SK-N-SH (cell line): ENCODE results near the gene TMEM184B. TPM values are rescaled to one million over a fixed set of nuclear protein-coding genes. Genes with fewer than 3 reads are reported as not detected.

Experiments used
- CTCF ChIA-PET: fragments of 300-600, 350-600 bp; formaldehyde crosslinking; extraction: SDS; loops from one replicate; lab custom pipeline; 2021; lab: Yijun Ruan, JAX
- POLR2A ChIA-PET: fragments of 350-600 bp; sonication (Branson Sonifier 250); formaldehyde crosslinking; extraction: SDS; loops from one replicate; lab custom pipeline; 2020; ENCODE audit warnings: antibody characterized with exemption, inconsistent platforms; lab: Yijun Ruan, JAX
- DNase-seq: peaks from one replicate; pipeline ENCODE4 v3.0.0; 2012
- H2AFZ ChIP-seq: fragments of 200-600 bp; sonication (generic); 2 replicates; pipeline ENCODE4 v1.8.1; 2016; ENCODE audit warnings: antibody characterized with exemption, mild to moderate bottlenecking, low read depth
- H3F3A ChIP-seq: fragments of 200-600 bp; sonication (generic); replicated peaks from 2 replicates; pipeline ENCODE3; 2016; ENCODE audit warnings: antibody characterized with exemption, mild to moderate bottlenecking; ENCODE audit not compliant: insufficient read depth
- H3K27ac ChIP-seq, 2 experiments: fragments of 200-500 bp in 1 of 2; fragments of 200-600 bp in 1 of 2; sonication (Bioruptor generic) in 1 of 2; sonication (generic), shearing (Covaris generic) in 1 of 2; 2 replicates each; pipeline versions ENCODE4 v1.5.1 to v1.6.1; 2014 to 2016; ENCODE audit warnings: low read depth in 2 of 2, inconsistent platforms in 1 of 2, low read length in 1 of 2, mild to moderate bottlenecking in 1 of 2, mixed read lengths in 1 of 2
- H3K27me3 ChIP-seq: fragments of 200-600 bp; sonication (generic), shearing (Covaris generic); 2 replicates; pipeline ENCODE4 v1.6.1; 2016; ENCODE audit warnings: mixed run types; ENCODE audit not compliant: insufficient read depth
- H3K36me3 ChIP-seq, 2 experiments: fragments of 200-500 bp in 1 of 2; fragments of 200-600 bp in 1 of 2; sonication (Bioruptor generic) in 1 of 2; sonication (generic) in 1 of 2; replicated peaks in 1 of 2; 2 replicates each; pipeline versions ENCODE3 to v1.5.1; 2014 to 2016; ENCODE audit warnings: low read length in 1 of 2, mild to moderate bottlenecking in 1 of 2; ENCODE audit not compliant: insufficient read depth in 2 of 2, control insufficient read depth in 1 of 2
- H3K4me1 ChIP-seq, 2 experiments: fragments of 200-500 bp in 1 of 2; fragments of 200-600 bp in 1 of 2; sonication (Bioruptor generic) in 1 of 2; sonication (generic), shearing (Covaris generic) in 1 of 2; 2 replicates each; pipeline versions ENCODE4 v1.5.1 to v1.6.1; 2014 to 2016; ENCODE audit warnings: low read depth in 1 of 2, low read length in 1 of 2, mixed run types in 1 of 2; ENCODE audit not compliant: insufficient read depth in 2 of 2, control insufficient read depth in 1 of 2
- H3K4me2 ChIP-seq: fragments of 200-600 bp; sonication (generic), shearing (Covaris generic); 2 replicates; pipeline ENCODE4 v1.6.1; 2017; ENCODE audit warnings: mixed run types
- H3K4me3 ChIP-seq, 2 experiments: fragments of 200-500 bp in 1 of 2; fragments of 200-600 bp in 1 of 2; sonication (Bioruptor generic) in 1 of 2; sonication (generic), shearing (Covaris generic) in 1 of 2; 2 replicates each; pipeline versions ENCODE4 v1.5.1 to v1.8.1; 2014 to 2016; ENCODE audit warnings: low read depth in 2 of 2, inconsistent platforms in 1 of 2, low read length in 1 of 2, mild to moderate bottlenecking in 1 of 2, mixed read lengths in 1 of 2, moderate library complexity in 1 of 2
- H3K79me2 ChIP-seq: fragments of 200-600 bp; sonication (generic); 2 replicates; pipeline ENCODE4 v1.8.1; 2017; ENCODE audit warnings: mild to moderate bottlenecking; ENCODE audit not compliant: insufficient read depth
- H3K9ac ChIP-seq: fragments of 200-600 bp; sonication (generic); 2 replicates; pipeline ENCODE4 v1.6.1; 2017; ENCODE audit warnings: mixed run types
- H3K9me2 ChIP-seq: fragments of 200-600 bp; sonication (generic); 2 replicates; pipeline ENCODE4 v1.6.1; 2017; ENCODE audit warnings: mixed run types
- H3K9me3 ChIP-seq: fragments of 200-600 bp; sonication (generic); 2 replicates; pipeline ENCODE4 v1.6.1; 2017; ENCODE audit warnings: mixed run types, mild to moderate bottlenecking, moderate library complexity
- H4K20me1 ChIP-seq: fragments of 200-600 bp; sonication (generic); 2 replicates; pipeline ENCODE4 v1.6.1; 2017; ENCODE audit warnings: mild to moderate bottlenecking, mixed run types; ENCODE audit not compliant: insufficient read depth
- ELF1 ChIP-seq: IDR thresholded peaks from 2 replicates; pipeline ENCODE4 v1.4.0; 2012
- EZH2phosphoT487 ChIP-seq: fragments of 200-600 bp; sonication (generic); IDR thresholded peaks from 2 replicates; pipeline ENCODE4 v1.6.1; 2017; ENCODE audit warnings: low read depth, mixed run types, mild to moderate bottlenecking, antibody characterized with exemption, moderate library complexity, borderline replicate concordance
- IRF3 ChIP-seq: fragments of 150-350 bp; IDR thresholded peaks from 2 replicates; pipeline ENCODE4 v1.6.1; 2016; ENCODE audit warnings: mild to moderate bottlenecking, low read depth, low read length
- MEF2A ChIP-seq: IDR thresholded peaks from 2 replicates; pipeline ENCODE4 v1.4.0; 2012; ENCODE audit warnings: low read depth, borderline replicate concordance
- NFIC ChIP-seq: IDR thresholded peaks from 2 replicates; pipeline ENCODE4 v1.4.0; 2012; ENCODE audit warnings: borderline replicate concordance
- POLR2AphosphoS5 ChIP-seq: IDR thresholded peaks from 2 replicates; pipeline ENCODE4 v1.6.1; 2012; ENCODE audit warnings: low read depth, low read length
- RXRA ChIP-seq: IDR thresholded peaks from 2 replicates; pipeline ENCODE4 v1.4.0; 2012; ENCODE audit warnings: low read depth, mild to moderate bottlenecking, borderline replicate concordance
- TAF1 ChIP-seq: IDR thresholded peaks from 2 replicates; pipeline ENCODE4 v1.6.1; 2012; ENCODE audit warnings: low read depth, mild to moderate bottlenecking, low read length, moderate library complexity, borderline replicate concordance
- TCF12 ChIP-seq: IDR thresholded peaks from 2 replicates; pipeline ENCODE4 v1.4.0; 2012
- TEAD4 ChIP-seq: IDR thresholded peaks from 2 replicates; pipeline ENCODE4 v1.4.0; 2012; ENCODE audit warnings: mild to moderate bottlenecking, borderline replicate concordance; ENCODE audit not compliant: insufficient read depth
- WGBS: methylation state at CpG from one replicate; pipeline ENCODE4 v1.1.6; 2017; ENCODE audit warnings: low lambda C conversion rate; 5-methylcytosine and 5-hydroxymethylcytosine counted together
- polyA plus RNA-seq, 3 experiments: library from polyadenylated mRNA; depleted of rRNA; stranded (reverse); fragments of >200 nt; gene quantifications; 2 replicates each; pipeline ENCODE4 v1.2.3, GENCODE V29; 2012
- TF ChIP-seq, protein P1 (sequence below): IDR thresholded peaks from 2 replicates; pipeline ENCODE4 v1.4.0; 2012; ENCODE audit warnings: low read depth, borderline replicate concordance
- TF ChIP-seq, protein P2 (sequence below): IDR thresholded peaks from 2 replicates; pipeline ENCODE4 v1.4.0; 2012; ENCODE audit warnings: low read depth

TMEM184B gene
- polyA plus RNA-seq, 1 of the 3 experiments (the other 2 are of a cell fraction) = 25.3 TPM

DNA sequence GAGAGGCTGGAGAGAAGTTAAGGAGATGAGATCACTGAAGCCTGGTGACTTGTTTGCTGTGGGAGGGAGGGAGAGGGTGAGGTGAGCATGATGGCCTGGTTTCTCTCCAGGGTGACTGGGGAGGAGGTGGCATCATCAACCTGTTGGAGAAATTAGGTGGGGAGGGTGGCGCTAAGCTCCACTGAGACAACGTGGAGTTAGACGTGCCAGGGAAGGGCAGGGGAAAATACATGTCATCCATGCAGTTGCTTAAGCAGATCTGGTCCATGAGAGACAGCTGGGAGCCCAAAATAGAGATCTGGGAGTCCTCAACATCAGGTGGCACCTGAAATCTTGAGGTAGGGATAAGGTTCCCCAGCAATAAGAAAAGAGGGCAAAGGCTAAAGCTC is 80.3 kb downstream of the TMEM184B start (continued):
- TF ChIP-seq RXRA (no peak), NFIC (no peak), TCF12 (no peak), EZH2phosphoT487 (no peak)

GRCh38 chr22:38191731-38192474 is 80.9 kb downstream of the TMEM184B start:
- 79% methylated on average over 10 of the region's 10 CpGs for WGBS
- Histone ChIP-seq H3K27ac (no peak overlapping the region), H3K79me2 (no peaks in the 10 kb centered on the region), H4K20me1 (no peaks in the 10 kb centered on the region), H3K36me3 (no peaks in the 10 kb centered on the region), H3K9me2 (no peaks in the 10 kb centered on the region), H3F3A (no peaks in the 10 kb centered on the region), H3K27me3 (no peaks in the 10 kb centered on the region), H3K4me2 (no peak overlapping the region), H3K9ac (no peak overlapping the region), H3K9me3 (no peaks in the 10 kb centered on the region), H3K4me3 (no peak overlapping the region), H3K4me1 (peaks cover 0 to 4% of the 10 kb centered on the region in 2 experiments; a peak in 1 of 4 replicates), H2AFZ (no peak overlapping the region)
- CTCF ChIA-PET = interaction anchor here (0.6 to 1.4 kb wide), 2 partner anchors 10 to 28 kb away, joined by 3 to 4 read pairs; partner anchors contain the start of gene PLA2G6
- TF ChIP-seq ELF1 (no peak), TAF1 (no peak), TEAD4 (no peak), TCF12 (no peak), RXRA (no peak), IRF3 (no peak), POLR2AphosphoS5 (no peak), MEF2A (no peak)
- TF ChIP-seq, protein P1, sequence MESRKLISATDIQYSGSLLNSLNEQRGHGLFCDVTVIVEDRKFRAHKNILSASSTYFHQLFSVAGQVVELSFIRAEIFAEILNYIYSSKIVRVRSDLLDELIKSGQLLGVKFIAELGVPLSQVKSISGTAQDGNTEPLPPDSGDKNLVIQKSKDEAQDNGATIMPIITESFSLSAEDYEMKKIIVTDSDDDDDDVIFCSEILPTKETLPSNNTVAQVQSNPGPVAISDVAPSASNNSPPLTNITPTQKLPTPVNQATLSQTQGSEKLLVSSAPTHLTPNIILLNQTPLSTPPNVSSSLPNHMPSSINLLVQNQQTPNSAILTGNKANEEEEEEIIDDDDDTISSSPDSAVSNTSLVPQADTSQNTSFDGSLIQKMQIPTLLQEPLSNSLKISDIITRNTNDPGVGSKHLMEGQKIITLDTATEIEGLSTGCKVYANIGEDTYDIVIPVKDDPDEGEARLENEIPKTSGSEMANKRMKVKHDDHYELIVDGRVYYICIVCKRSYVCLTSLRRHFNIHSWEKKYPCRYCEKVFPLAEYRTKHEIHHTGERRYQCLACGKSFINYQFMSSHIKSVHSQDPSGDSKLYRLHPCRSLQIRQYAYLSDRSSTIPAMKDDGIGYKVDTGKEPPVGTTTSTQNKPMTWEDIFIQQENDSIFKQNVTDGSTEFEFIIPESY = no peak
- TF ChIP-seq, protein P2, sequence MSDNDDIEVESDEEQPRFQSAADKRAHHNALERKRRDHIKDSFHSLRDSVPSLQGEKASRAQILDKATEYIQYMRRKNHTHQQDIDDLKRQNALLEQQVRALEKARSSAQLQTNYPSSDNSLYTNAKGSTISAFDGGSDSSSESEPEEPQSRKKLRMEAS = no peak
- POLR2A ChIA-PET = no interaction called here
- DNase-seq = no peak
